Smooth muscle cell (in vitro differentiated cells): ENCODE data around the gene CLASRP. TPM values are rescaled to one million over a fixed set of nuclear protein-coding genes. Genes with fewer than 3 reads are reported as not detected.

ENCODE experiments used
- DNase-seq: peaks from one replicate; lab custom pipeline; 2025; ENCODE audit not compliant: unreplicated experiment; lab: John Stamatoyannopoulos, UW
- H2AFZ ChIP-seq: fragments of 200-600 bp; sonication (generic); 2 replicates; pipeline ENCODE4 v1.6.0; 2016; ENCODE audit warnings: antibody characterized with exemption, low read depth, mild to moderate bottlenecking
- H3F3A ChIP-seq: fragments of 200-600 bp; sonication (generic); 2 replicates; pipeline ENCODE4 v1.6.0; 2017; ENCODE audit warnings: antibody characterized with exemption, low read depth
- H3K27ac ChIP-seq: fragments of 200-600 bp; sonication (generic); 2 replicates; pipeline ENCODE4 v1.5.1; 2016; ENCODE audit warnings: low read depth, mild to moderate bottlenecking
- H3K27me3 ChIP-seq: fragments of 200-600 bp; sonication (generic); 2 replicates; pipeline ENCODE4 v1.6.1; 2016; ENCODE audit warnings: low read depth, mild to moderate bottlenecking
- H3K36me3 ChIP-seq: fragments of 200-600 bp; sonication (generic); 2 replicates; pipeline ENCODE4 v1.5.1; 2016; ENCODE audit warnings: low read depth
- H3K4me1 ChIP-seq: fragments of 200-600 bp; sonication (generic); 2 replicates; pipeline ENCODE4 v1.5.1; 2016; ENCODE audit warnings: low read depth
- H3K4me2 ChIP-seq: fragments of 200-600 bp; sonication (generic); 2 replicates; pipeline ENCODE4 v1.6.0; 2016; ENCODE audit warnings: mild to moderate bottlenecking
- H3K4me3 ChIP-seq: fragments of 200-600 bp; sonication (generic); 2 replicates; pipeline ENCODE4 v1.5.1; 2016; ENCODE audit warnings: mild to moderate bottlenecking
- H3K79me2 ChIP-seq: fragments of 200-600 bp; sonication (generic); 2 replicates; pipeline ENCODE4 v1.6.0; 2016; ENCODE audit warnings: low read depth, mild to moderate bottlenecking
- H3K9ac ChIP-seq: fragments of 200-600 bp; sonication (generic); 2 replicates; pipeline ENCODE4 v1.6.0; 2016; ENCODE audit warnings: low read depth
- H3K9me3 ChIP-seq: fragments of 200-600 bp; sonication (generic); replicated peaks from 2 replicates; pipeline ENCODE4 v1.5.1; 2016; ENCODE audit warnings: low read depth
- H4K20me1 ChIP-seq: fragments of 200-600 bp; sonication (generic); 2 replicates; pipeline ENCODE4 v1.6.0; 2016; ENCODE audit warnings: low read depth
- WGBS: methylation state at CpG from one replicate; pipeline ENCODE4 v1.1.7; 2016; ENCODE audit warnings: low lambda C conversion rate; 5-methylcytosine and 5-hydroxymethylcytosine counted together
- polyA plus RNA-seq: library from polyadenylated mRNA; unstranded; fragments of >200 nt; fragmentation: Nextera tagmentation; extraction: Ambion mirVana; gene quantifications from 2 replicates; pipeline ENCODE4 v1.2.1, GENCODE V29; 2016
- total RNA-seq: library from RNA; depleted of rRNA; stranded (reverse); fragments of >200 nt; gene quantifications from 2 replicates; pipeline ENCODE4 v1.2.3, GENCODE V29; 2014
- TF ChIP-seq, protein P1 (sequence below): fragments of 200-600 bp; sonication (generic); IDR thresholded peaks from 2 replicates; pipeline ENCODE4 v1.5.1; 2017; ENCODE audit warnings: borderline replicate concordance, mild to moderate bottlenecking, antibody characterized with exemption; ENCODE audit not compliant: insufficient read depth, poor library complexity, severe bottlenecking

CLASRP gene
- total and polyA plus RNA-seq, 2 experiments from 2014 or later, result 24.3 to 34.6 TPM

DNA sequence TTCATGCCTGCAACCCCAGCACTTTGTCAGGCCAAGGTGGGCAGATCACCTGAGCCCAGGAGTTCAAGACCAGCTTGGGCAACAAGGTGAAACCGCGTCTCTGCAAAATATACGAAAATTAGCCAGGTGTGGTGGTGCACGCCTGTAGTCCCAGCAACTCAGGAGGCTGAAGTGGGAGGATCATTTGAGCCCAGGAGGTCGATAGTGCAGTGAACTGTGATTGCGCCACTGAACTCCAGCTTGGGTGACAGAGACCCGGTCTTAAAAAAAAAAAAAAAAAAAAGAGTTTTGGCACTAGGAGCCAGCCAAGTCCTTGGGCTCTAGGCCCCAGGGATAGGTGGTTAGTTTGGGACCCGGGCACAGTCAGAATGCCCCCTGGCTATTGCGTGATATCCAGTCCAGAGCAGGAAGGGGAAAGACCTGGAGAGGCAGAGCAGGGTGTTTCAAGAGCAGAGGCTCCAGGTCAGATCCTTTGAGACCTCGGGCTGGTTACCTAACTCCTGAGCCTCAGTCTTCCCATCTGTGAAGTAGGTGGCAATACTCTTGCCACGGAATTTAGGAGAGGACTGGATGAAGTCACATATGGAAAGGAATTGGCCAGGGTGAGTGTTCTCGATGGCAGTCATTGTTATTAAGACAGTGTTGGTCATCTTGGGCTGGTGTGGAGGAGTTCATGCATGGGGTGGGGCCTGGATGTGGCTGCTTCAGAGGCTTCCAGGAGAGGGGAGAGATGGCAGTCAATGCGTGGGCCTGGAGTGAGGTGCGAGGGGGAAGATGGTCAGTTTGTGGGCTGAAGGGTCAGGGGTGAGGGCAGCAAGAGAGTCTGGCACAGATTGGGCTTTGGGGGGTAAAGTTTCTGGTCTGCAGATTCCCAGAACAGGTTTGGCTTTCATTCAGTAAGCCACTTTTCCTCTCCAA lies 56.9 kb downstream of the CLASRP start:
- peaks cover 70% of the 10 kb centered on the region for H4K20me1 ChIP-seq
- H3K4me3 ChIP-seq, result no peak overlapping the region
- no peaks in the 10 kb centered on the region for H3K27me3 ChIP-seq
- H3K36me3 ChIP-seq, result no peaks in the 10 kb centered on the region
- peaks cover 5% of the 10 kb centered on the region for H3F3A ChIP-seq
- no peak overlapping the region for H3K4me2 ChIP-seq
- WGBS, result 96% methylated on average over 14 of the region's 14 CpGs
- peaks cover 37% of the 10 kb centered on the region for H3K4me1 ChIP-seq
- no peak overlapping the region for H3K27ac ChIP-seq
- H3K9ac ChIP-seq, result no peak overlapping the region
- H3K79me2 ChIP-seq, result peaks cover 75% of the 10 kb centered on the region
- TF ChIP-seq, protein P1, sequence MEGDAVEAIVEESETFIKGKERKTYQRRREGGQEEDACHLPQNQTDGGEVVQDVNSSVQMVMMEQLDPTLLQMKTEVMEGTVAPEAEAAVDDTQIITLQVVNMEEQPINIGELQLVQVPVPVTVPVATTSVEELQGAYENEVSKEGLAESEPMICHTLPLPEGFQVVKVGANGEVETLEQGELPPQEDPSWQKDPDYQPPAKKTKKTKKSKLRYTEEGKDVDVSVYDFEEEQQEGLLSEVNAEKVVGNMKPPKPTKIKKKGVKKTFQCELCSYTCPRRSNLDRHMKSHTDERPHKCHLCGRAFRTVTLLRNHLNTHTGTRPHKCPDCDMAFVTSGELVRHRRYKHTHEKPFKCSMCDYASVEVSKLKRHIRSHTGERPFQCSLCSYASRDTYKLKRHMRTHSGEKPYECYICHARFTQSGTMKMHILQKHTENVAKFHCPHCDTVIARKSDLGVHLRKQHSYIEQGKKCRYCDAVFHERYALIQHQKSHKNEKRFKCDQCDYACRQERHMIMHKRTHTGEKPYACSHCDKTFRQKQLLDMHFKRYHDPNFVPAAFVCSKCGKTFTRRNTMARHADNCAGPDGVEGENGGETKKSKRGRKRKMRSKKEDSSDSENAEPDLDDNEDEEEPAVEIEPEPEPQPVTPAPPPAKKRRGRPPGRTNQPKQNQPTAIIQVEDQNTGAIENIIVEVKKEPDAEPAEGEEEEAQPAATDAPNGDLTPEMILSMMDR, result no peak
- DNase-seq, result no peak
- no peaks in the 10 kb centered on the region for H3K9me3 ChIP-seq
- H2AFZ ChIP-seq, result no peak overlapping the region

DNA sequence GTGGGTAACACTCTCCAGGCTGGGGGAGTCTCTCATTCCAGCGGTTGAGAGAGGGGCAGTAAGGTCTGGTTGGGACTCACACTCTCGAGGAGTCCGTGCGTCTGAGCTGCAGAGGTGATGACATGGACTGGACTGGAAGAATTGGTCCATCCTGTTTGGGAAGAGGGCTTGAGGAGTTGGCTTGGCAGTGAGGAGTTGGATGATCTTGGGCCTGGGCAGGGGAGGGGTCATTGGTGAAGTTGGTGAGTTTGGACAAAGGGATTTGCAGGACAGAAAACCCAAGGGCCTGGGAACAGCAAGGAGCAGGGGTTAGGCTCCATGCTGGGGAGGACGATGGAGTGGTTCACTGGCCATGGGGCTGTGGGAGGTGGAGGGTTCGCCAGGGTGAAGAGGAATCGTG lies 57.9 kb downstream of the CLASRP start:
- no peak overlapping the region for H3K4me2 ChIP-seq
- H3K36me3 ChIP-seq, result no peaks in the 10 kb centered on the region
- 95% methylated on average over 7 of the region's 7 CpGs for WGBS
- H3K27ac ChIP-seq, result no peak overlapping the region
- no peaks in the 10 kb centered on the region for H3F3A ChIP-seq
- no peak overlapping the region for H3K4me3 ChIP-seq
- no peaks in the 10 kb centered on the region for H3K9me3 ChIP-seq
- no peak for DNase-seq
- no peak overlapping the region for H3K9ac ChIP-seq
- H2AFZ ChIP-seq, result no peak overlapping the region
- no peaks in the 10 kb centered on the region for H3K27me3 ChIP-seq
- H3K79me2 ChIP-seq, result peaks cover 84% of the 10 kb centered on the region
- peaks cover 80% of the 10 kb centered on the region for H4K20me1 ChIP-seq
- peaks cover 33% of the 10 kb centered on the region for H3K4me1 ChIP-seq
- TF ChIP-seq, protein P1, result no peak

DNA sequence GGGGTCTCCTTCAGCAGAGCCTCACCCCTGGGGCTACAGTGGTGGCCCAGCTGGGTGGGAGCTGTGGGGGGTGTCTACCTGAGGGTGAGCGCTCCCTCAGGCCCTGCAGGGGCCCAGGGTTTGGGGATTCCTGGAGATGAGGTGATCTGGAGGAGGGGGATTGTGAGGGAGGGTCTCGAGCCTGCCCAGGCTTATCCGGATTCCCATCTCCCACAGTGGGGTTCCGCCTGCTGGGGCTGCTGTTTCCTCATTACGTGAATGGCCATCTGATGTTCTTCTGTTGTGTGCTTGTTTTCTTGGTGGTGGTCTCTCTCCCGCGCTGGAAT lies 58.6 kb downstream of the CLASRP start:
- H3K9ac ChIP-seq, result no peak overlapping the region
- DNase-seq, result no peak
- WGBS, result 87% methylated on average over 7 of the region's 7 CpGs
- peaks cover 91% of the 10 kb centered on the region for H3K79me2 ChIP-seq
- TF ChIP-seq, protein P1, result no peak
- peaks cover 87% of the 10 kb centered on the region for H4K20me1 ChIP-seq
- H2AFZ ChIP-seq, result no peak overlapping the region
- H3K9me3 ChIP-seq, result no peaks in the 10 kb centered on the region
- H3K4me2 ChIP-seq, result no peak overlapping the region
- peak overlapping the region; percentile 83 for H3K27ac ChIP-seq
- no peak overlapping the region for H3K4me3 ChIP-seq
- no peaks in the 10 kb centered on the region for H3F3A ChIP-seq
- H3K4me1 ChIP-seq, result peaks cover 33% of the 10 kb centered on the region
- no peaks in the 10 kb centered on the region for H3K36me3 ChIP-seq
- no peaks in the 10 kb centered on the region for H3K27me3 ChIP-seq
